HAP-1 (cell line): ENCODE data around the gene CCT2.
"Not testable (repeated sequence)": the region's sequence is repeated elsewhere in the genome, so short reads cannot be mapped to it uniquely, and the experiment has no call there.

ENCODE experiments used
- DNase-seq, 2 experiments: peaks; one replicate each; pipeline ENCODE4 v3.0.0-alpha.2; 2016 to 2020; ENCODE audit warnings: low spot score in 2 of 2
- H3K27me3 ChIP-seq: fragments of 250-450 bp; sonication (Bioruptor Pico); 2 replicates; pipeline ENCODE4 v1.5.1; 2020; ENCODE audit warnings: low read depth, mild to moderate bottlenecking, moderate library complexity
- H3K36me3 ChIP-seq: fragments of 250-450 bp; sonication (Bioruptor Pico); replicated peaks from 2 replicates; pipeline ENCODE4 v1.5.1; 2020; ENCODE audit warnings: mild to moderate bottlenecking
- H3K4me1 ChIP-seq: fragments of 250-450 bp; sonication (Bioruptor Pico); 2 replicates; pipeline ENCODE4 v1.5.1; 2020; ENCODE audit warnings: mild to moderate bottlenecking
- H3K4me3 ChIP-seq: fragments of 250-450 bp; sonication (Bioruptor Pico); 2 replicates; pipeline ENCODE4 v1.5.1; 2020; ENCODE audit warnings: mild to moderate bottlenecking, moderate library complexity
- H3K9me3 ChIP-seq: fragments of 250-450 bp; sonication (Bioruptor Pico); 2 replicates; pipeline ENCODE4 v1.5.1; 2020; ENCODE audit warnings: mild to moderate bottlenecking, moderate library complexity
- in situ Hi-C: fragments of 300-500 bp; cut with MboI; formaldehyde crosslinking; loops from 3 replicates; pipeline ENCODE4 v1.14.3; 2020; ENCODE audit warnings: low sequenced_read_pairs, inconsistent platforms, mixed read lengths

Gene CCT2

GRCh38 chr12:69602954-69603353, 17.7 kb downstream of the CCT2 start:
- Histone ChIP-seq H3K4me1 (no peaks in the 10 kb centered on the region), H3K27me3 (no peaks in the 10 kb centered on the region), H3K4me3 (no peak overlapping the region), H3K36me3 (peaks cover 38% of the 10 kb centered on the region), H3K9me3 (no peaks in the 10 kb centered on the region)
- no peak for DNase-seq
- in situ Hi-C loops, result no loop called here

GRCh38 chr12:69603556-69603955, 18.3 kb downstream of the CCT2 start:
- DNase-seq, in situ Hi-C loops, H3K9me3 ChIP-seq, H3K4me1 ChIP-seq, H3K4me3 ChIP-seq, H3K27me3 ChIP-seq: not testable (repeated sequence)
- peaks cover 32% of the 10 kb centered on the region for H3K36me3 ChIP-seq

- H3K36me3 ChIP-seq, result peaks cover 25% of the 10 kb centered on the region
- H3K9me3 ChIP-seq, DNase-seq, H3K4me1 ChIP-seq, H3K4me3 ChIP-seq, H3K27me3 ChIP-seq, in situ Hi-C loops: not testable (repeated sequence)
Measured at GRCh38 chr12:69604275-69604674, 19.0 kb downstream of the CCT2 start.

GRCh38 chr12:69608114-69608513, 22.9 kb downstream of the CCT2 start:
- Histone ChIP-seq H3K4me3 (no peak overlapping the region), H3K27me3 (peaks cover 4% of the 10 kb centered on the region; the same call in 1 of the 2 replicates), H3K36me3 (no peaks in the 10 kb centered on the region), H3K9me3 (no peaks in the 10 kb centered on the region), H3K4me1 (no peaks in the 10 kb centered on the region)
- in situ Hi-C loops, result no loop called here
- DNase-seq, result no peak

- no peaks in the 10 kb centered on the region for H3K36me3 ChIP-seq
Measured at GRCh38 chr12:69610126-69610525, 24.9 kb downstream of the CCT2 start.

GRCh38 chr12:69610729-69611128, 25.5 kb downstream of the CCT2 start, which contains the start of gene LRRC10:
Gene LRRC10, minus strand, starts transcription at chr12:69610907. Its CDS starts 69 bp downstream, at chr12:69610838.
- Histone ChIP-seq H3K4me1 (no peaks in the 10 kb centered on the region), H3K36me3 (no peaks in the 10 kb centered on the region), H3K4me3 (no peak within 1 kb of the TSS), H3K9me3 (no peaks in the 10 kb centered on the region), H3K27me3 (peaks cover 4% of the 10 kb centered on the region; the same call in 1 of the 2 replicates)
- DNase-seq, result no peak
- in situ Hi-C loops, result no loop called here

More at GRCh38 chr12:69610126-69610525, 24.9 kb downstream of the CCT2 start:
- H3K27me3 ChIP-seq, result peaks cover 4% of the 10 kb centered on the region; the same call in 1 of the 2 replicates
- H3K4me1 ChIP-seq, result no peaks in the 10 kb centered on the region
- in situ Hi-C loops, result no loop called here
- no peaks in the 10 kb centered on the region for H3K9me3 ChIP-seq
- no peak for DNase-seq
- H3K4me3 ChIP-seq, result no peak overlapping the region

- no peak overlapping the region for H3K4me3 ChIP-seq
- no peaks in the 10 kb centered on the region for H3K4me1 ChIP-seq
- no peak for DNase-seq
- no peaks in the 10 kb centered on the region for H3K36me3 ChIP-seq
- H3K9me3 ChIP-seq, result no peaks in the 10 kb centered on the region
- in situ Hi-C loops, result no loop called here
- H3K27me3 ChIP-seq, result peaks cover 4% of the 10 kb centered on the region; the same call in 1 of the 2 replicates
Measured at GRCh38 chr12:69613351-69613750, 28.1 kb downstream of the CCT2 start.

- Histone ChIP-seq H3K27me3 (no peaks in the 10 kb centered on the region), H3K9me3 (no peaks in the 10 kb centered on the region), H3K36me3 (no peaks in the 10 kb centered on the region), H3K4me3 (no peak overlapping the region), H3K4me1 (no peaks in the 10 kb centered on the region)
- DNase-seq, result no peak
- in situ Hi-C loops, result no loop called here
Measured at GRCh38 chr12:69616025-69616424, 30.8 kb downstream of the CCT2 start.

GRCh38 chr12:69619050-69619449, 33.8 kb downstream of the CCT2 start:
- in situ Hi-C loops, result no loop called here
- H3K4me1 ChIP-seq, result no peaks in the 10 kb centered on the region
- no peak for DNase-seq
- H3K9me3 ChIP-seq, result no peaks in the 10 kb centered on the region
- H3K27me3 ChIP-seq, result no peaks in the 10 kb centered on the region
- no peaks in the 10 kb centered on the region for H3K36me3 ChIP-seq
- H3K4me3 ChIP-seq, result no peak overlapping the region

- Histone ChIP-seq H3K36me3 (no peaks in the 10 kb centered on the region), H3K9me3 (no peaks in the 10 kb centered on the region), H3K4me1 (no peaks in the 10 kb centered on the region), H3K27me3 (no peaks in the 10 kb centered on the region), H3K4me3 (no peak overlapping the region)
- DNase-seq, result no peak
- in situ Hi-C loops, result no loop called here
Measured at GRCh38 chr12:69620077-69620476, 34.8 kb downstream of the CCT2 start.

GRCh38 chr12:69620921-69621320, 35.7 kb downstream of the CCT2 start:
- Histone ChIP-seq H3K9me3 (no peaks in the 10 kb centered on the region), H3K27me3 (no peaks in the 10 kb centered on the region), H3K4me3 (no peak overlapping the region), H3K4me1 (no peaks in the 10 kb centered on the region), H3K36me3 (no peaks in the 10 kb centered on the region)
- no peak for DNase-seq
- in situ Hi-C loops, result no loop called here

- DNase-seq, result no peak
- no peak overlapping the region for H3K4me3 ChIP-seq
- in situ Hi-C loops, result no loop called here
Measured at GRCh38 chr12:69621551-69621950, 36.3 kb downstream of the CCT2 start.

GRCh38 chr12:69623970-69624369, 38.7 kb downstream of the CCT2 start:
- no peaks in the 10 kb centered on the region for H3K9me3 ChIP-seq
- no peak for DNase-seq
- in situ Hi-C loops, result no loop called here
- H3K4me3 ChIP-seq, result no peak overlapping the region
- H3K36me3 ChIP-seq, result no peaks in the 10 kb centered on the region
- H3K4me1 ChIP-seq, result no peaks in the 10 kb centered on the region
- H3K27me3 ChIP-seq, result no peaks in the 10 kb centered on the region

More at GRCh38 chr12:69621551-69621950, 36.3 kb downstream of the CCT2 start:
- Histone ChIP-seq H3K27me3 (no peaks in the 10 kb centered on the region), H3K4me1 (no peaks in the 10 kb centered on the region), H3K36me3 (no peaks in the 10 kb centered on the region), H3K9me3 (no peaks in the 10 kb centered on the region)

GRCh38 chr12:69627501-69627900, 42.2 kb downstream of the CCT2 start:
- no peak for DNase-seq
- Histone ChIP-seq H3K27me3 (no peaks in the 10 kb centered on the region), H3K4me1 (no peaks in the 10 kb centered on the region), H3K36me3 (no peaks in the 10 kb centered on the region), H3K4me3 (no peak overlapping the region), H3K9me3 (no peaks in the 10 kb centered on the region)
- in situ Hi-C loops, result no loop called here

- Histone ChIP-seq H3K4me1 (no peaks in the 10 kb centered on the region), H3K4me3 (no peak overlapping the region), H3K36me3 (no peaks in the 10 kb centered on the region), H3K9me3 (no peaks in the 10 kb centered on the region), H3K27me3 (no peaks in the 10 kb centered on the region)
- DNase-seq, result peak in 1 of 2 experiments; percentile 12
- in situ Hi-C loops, result no loop called here
Measured at GRCh38 chr12:69630191-69630590, 44.9 kb downstream of the CCT2 start.
